OCI-LY7 (cell line): ENCODE measurements around the gene G2E3. TPM values are rescaled to one million over a fixed set of nuclear protein-coding genes. Genes with fewer than 3 reads are reported as not detected.

Source experiments
- BruUV-seq: library from RNA; stranded (reverse); fragments of 400-500 nt; replicated peaks from 2 replicates; lab custom pipeline; 2021; lab: Mats Ljungman, UMichigan
- CTCF ChIA-PET: fragments of 300-600 bp; sonication (Branson Sonifier 250); formaldehyde crosslinking; loops from one replicate; lab custom pipeline; 2022; ENCODE audit warnings: antibody characterized with exemption; ENCODE audit not compliant: unreplicated experiment; lab: Charles Lee
- POLR2A ChIA-PET: fragments of 300-600 bp; sonication (Branson Sonifier 250); formaldehyde crosslinking; loops from one replicate; lab custom pipeline; 2022; ENCODE audit warnings: antibody characterized with exemption; lab: Charles Lee
- DNase-seq: peaks from one replicate; pipeline ENCODE4 v3.0.0-alpha.2; 2015; ENCODE audit warnings: low spot score
- H2AFZ ChIP-seq: fragments of 200-600 bp; sonication (generic), shearing (Covaris generic); 2 replicates; pipeline ENCODE4 v1.6.1; 2014; ENCODE audit warnings: mild to moderate bottlenecking, antibody characterized with exemption, low read length, moderate library complexity
- H3K27ac ChIP-seq: fragments of 200-600 bp; sonication (generic); 2 replicates; pipeline ENCODE4 v1.5.1; 2014; ENCODE audit warnings: mixed run types, low read depth, mild to moderate bottlenecking, moderate library complexity, low read length, inconsistent platforms; ENCODE audit not compliant: poor library complexity, severe bottlenecking
- H3K36me3 ChIP-seq: fragments of 200-600 bp; sonication (generic); 2 replicates; pipeline ENCODE4 v1.6.1; 2014; ENCODE audit warnings: mild to moderate bottlenecking, antibody characterized with exemption, low read length, moderate library complexity, mixed read lengths; ENCODE audit not compliant: insufficient read depth
- H3K4me1 ChIP-seq: fragments of 200-600 bp; sonication (generic); 2 replicates; pipeline ENCODE4 v1.5.1; 2014; ENCODE audit warnings: mild to moderate bottlenecking, low read length; ENCODE audit not compliant: insufficient read depth, poor library complexity, severe bottlenecking
- H3K4me2 ChIP-seq: fragments of 200-600 bp; sonication (generic); 2 replicates; pipeline ENCODE4 v1.6.1; 2014; ENCODE audit warnings: mild to moderate bottlenecking, low read length
- H3K4me3 ChIP-seq: fragments of 200-600 bp; sonication (generic); 2 replicates; pipeline ENCODE4 v1.5.1; 2014; ENCODE audit warnings: mild to moderate bottlenecking, low read depth, low read length; ENCODE audit not compliant: poor library complexity, severe bottlenecking
- H3K79me2 ChIP-seq: fragments of 200-600 bp; sonication (generic); 2 replicates; pipeline ENCODE4 v1.6.1; 2016; ENCODE audit warnings: low read depth, mild to moderate bottlenecking, low read length, moderate library complexity, mixed read lengths; ENCODE audit not compliant: insufficient read depth
- H3K9me2 ChIP-seq: fragments of 200-600 bp; sonication (generic); 2 replicates; pipeline ENCODE4 v1.6.1; 2016; ENCODE audit warnings: mild to moderate bottlenecking, low read length, mixed read lengths; ENCODE audit not compliant: insufficient read depth
- H3K9me3 ChIP-seq: fragments of 200-600 bp; sonication (generic); 2 replicates; pipeline ENCODE4 v1.6.1; 2014; ENCODE audit warnings: mild to moderate bottlenecking, mixed run types, low read length, mixed read lengths
- H4K20me1 ChIP-seq: fragments of 200-600 bp; sonication (generic); 2 replicates; pipeline ENCODE4 v1.6.1; 2014; ENCODE audit warnings: mild to moderate bottlenecking, antibody characterized with exemption, low read length, moderate library complexity, mixed read lengths; ENCODE audit not compliant: insufficient read depth
- EZH2phosphoT487 ChIP-seq: fragments of 200-600 bp; sonication (generic); IDR thresholded peaks from 2 replicates; pipeline ENCODE4 v1.6.1; 2018; ENCODE audit warnings: low read depth, borderline replicate concordance, mild to moderate bottlenecking, mixed run types, antibody characterized with exemption, low read length, moderate library complexity, mixed read lengths
- intact Hi-C: fragments of 100-400 bp; cut with micrococcal nuclease; formaldehyde crosslinking; loops from one replicate; pipeline ENCODE4 v1.10.0; 2022; ENCODE audit not compliant: unreplicated experiment
- total RNA-seq, 2 experiments: library from RNA; depleted of rRNA in 1 of 2; stranded (reverse); fragments of >200 nt in 1 of 2; shearing (Covaris generic) in 1 of 2; gene quantifications; 2 replicates each; pipeline ENCODE4 v1.2.3, GENCODE V29; 2014 to 2022
- TF ChIP-seq, protein P1 (sequence below): fragments of 200-600 bp; sonication (generic); conservative IDR thresholded peaks from 2 replicates; pipeline ENCODE4 v1.5.1; 2014; ENCODE audit warnings: mild to moderate bottlenecking, antibody characterized with exemption, low read length, moderate library complexity, mixed read lengths

Gene G2E3
- total RNA-seq, 2 experiments from 2014 or later, result 22.3 to 43.9 TPM

DNA sequence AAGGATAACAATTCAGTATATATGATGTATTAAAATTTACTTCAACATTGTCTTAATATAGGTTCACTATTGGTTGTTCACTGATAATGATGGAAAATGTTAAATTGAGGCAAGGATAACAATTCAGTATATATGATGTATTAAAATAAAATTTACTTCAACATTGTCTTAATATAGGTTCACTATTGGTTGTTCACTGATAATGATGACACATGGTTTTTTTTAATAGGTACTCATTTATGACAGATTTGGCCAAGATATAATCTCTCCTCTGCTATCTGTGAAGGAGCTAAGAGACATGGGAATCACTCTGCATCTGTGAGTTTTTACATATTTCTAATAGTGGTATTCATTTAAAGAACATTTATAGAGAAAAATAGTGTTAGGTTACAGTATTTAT, 71.3 kb downstream of the G2E3 start:
- H3K4me2 ChIP-seq, result no peak overlapping the region
- ChIA-PET POLR2A (no interaction called here), CTCF (no interaction called here)
- no peaks in the 10 kb centered on the region for H3K9me2 ChIP-seq
- H3K9me3 ChIP-seq, result no peaks in the 10 kb centered on the region
- intact Hi-C loops, result no loop called here
- no peaks in the 10 kb centered on the region for H4K20me1 ChIP-seq
- H3K4me1 ChIP-seq, result no peaks in the 10 kb centered on the region
- H3K79me2 ChIP-seq, result peaks cover 43% of the 10 kb centered on the region; the same call in 1 of the 2 replicates
- TF ChIP-seq, protein P1, sequence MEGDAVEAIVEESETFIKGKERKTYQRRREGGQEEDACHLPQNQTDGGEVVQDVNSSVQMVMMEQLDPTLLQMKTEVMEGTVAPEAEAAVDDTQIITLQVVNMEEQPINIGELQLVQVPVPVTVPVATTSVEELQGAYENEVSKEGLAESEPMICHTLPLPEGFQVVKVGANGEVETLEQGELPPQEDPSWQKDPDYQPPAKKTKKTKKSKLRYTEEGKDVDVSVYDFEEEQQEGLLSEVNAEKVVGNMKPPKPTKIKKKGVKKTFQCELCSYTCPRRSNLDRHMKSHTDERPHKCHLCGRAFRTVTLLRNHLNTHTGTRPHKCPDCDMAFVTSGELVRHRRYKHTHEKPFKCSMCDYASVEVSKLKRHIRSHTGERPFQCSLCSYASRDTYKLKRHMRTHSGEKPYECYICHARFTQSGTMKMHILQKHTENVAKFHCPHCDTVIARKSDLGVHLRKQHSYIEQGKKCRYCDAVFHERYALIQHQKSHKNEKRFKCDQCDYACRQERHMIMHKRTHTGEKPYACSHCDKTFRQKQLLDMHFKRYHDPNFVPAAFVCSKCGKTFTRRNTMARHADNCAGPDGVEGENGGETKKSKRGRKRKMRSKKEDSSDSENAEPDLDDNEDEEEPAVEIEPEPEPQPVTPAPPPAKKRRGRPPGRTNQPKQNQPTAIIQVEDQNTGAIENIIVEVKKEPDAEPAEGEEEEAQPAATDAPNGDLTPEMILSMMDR, result no peak
- no peak for TF ChIP-seq EZH2phosphoT487
- no peak for DNase-seq
- no peak overlapping the region for H2AFZ ChIP-seq
- no peak overlapping the region for H3K4me3 ChIP-seq
- BruUV-seq, result no TSS peak
- H3K36me3 ChIP-seq, result peaks cover 64% of the 10 kb centered on the region
- H3K27ac ChIP-seq, result no peak overlapping the region

- Histone ChIP-seq H3K4me2 (no peak overlapping the region), H3K36me3 (peaks cover 78% of the 10 kb centered on the region), H4K20me1 (no peaks in the 10 kb centered on the region), H3K27ac (no peak overlapping the region), H3K9me3 (no peaks in the 10 kb centered on the region), H3K9me2 (no peaks in the 10 kb centered on the region), H2AFZ (no peak overlapping the region), H3K4me1 (no peaks in the 10 kb centered on the region), H3K4me3 (no peak overlapping the region), H3K79me2 (peaks cover 21% of the 10 kb centered on the region; the same call in 1 of the 2 replicates)
- no peak for DNase-seq
- no TSS peak for BruUV-seq
- CTCF ChIA-PET, result no interaction called here
- intact Hi-C loops, result no loop called here
- POLR2A ChIA-PET, result interaction anchor here (0.6 to 2.1 kb wide), 3 partner anchors 10 to 549 kb away, joined by 3 to 10 read pairs (median 3); partner anchors contain the start of gene SCFD1
- TF ChIP-seq EZH2phosphoT487, result no peak
- TF ChIP-seq, protein P1, result no peak
These were observed 73.8 kb downstream of the G2E3 start for GRCh38 chr14:30632730-30633129.

DNA sequence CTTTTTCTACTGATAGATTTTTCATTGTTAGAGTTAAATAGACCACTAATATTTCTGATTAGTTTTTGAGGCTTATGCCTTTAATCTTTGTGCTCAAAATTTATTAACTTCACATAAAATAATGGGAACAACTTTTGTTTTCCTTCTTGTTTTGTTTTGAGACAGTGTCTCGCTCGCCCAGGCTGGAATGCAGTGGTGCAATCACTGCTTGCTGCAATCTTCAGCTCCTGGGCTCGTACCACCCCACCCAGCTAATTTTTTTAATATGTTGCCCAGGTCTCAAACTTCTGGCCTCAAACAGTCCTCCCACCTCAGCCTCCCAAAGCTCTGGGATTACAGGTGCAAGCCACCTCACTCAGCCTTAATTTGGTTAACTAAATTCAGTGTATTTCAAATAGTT, 80.0 kb downstream of the G2E3 start:
- intact Hi-C loops, result no loop called here
- TF ChIP-seq, protein P1, result no peak
- no peak overlapping the region for H3K4me2 ChIP-seq
- no peak overlapping the region for H3K27ac ChIP-seq
- DNase-seq, result no peak
- no peaks in the 10 kb centered on the region for H3K4me1 ChIP-seq
- BruUV-seq, result no TSS peak
- ChIA-PET CTCF (no interaction called here), POLR2A (no interaction called here)
- H3K79me2 ChIP-seq, result 0 out of 2 replicates have a peak, but pooled peaks cover 4% of the 10 kb centered on the region
- H3K9me2 ChIP-seq, result no peaks in the 10 kb centered on the region
- H3K9me3 ChIP-seq, result no peaks in the 10 kb centered on the region
- H3K36me3 ChIP-seq, result peaks cover 92% of the 10 kb centered on the region
- no peak overlapping the region for H3K4me3 ChIP-seq
- no peaks in the 10 kb centered on the region for H4K20me1 ChIP-seq
- H2AFZ ChIP-seq, result no peak overlapping the region
